ENCODE measurements around the gene ZNF630. TPM values are rescaled to one million over a fixed set of nuclear protein-coding genes. Genes with fewer than 3 reads are reported as not detected.

ZNF630 gene
- total and polyA plus RNA-seq, 4 donors: 0.98 to 6.7 (median 2.0) TPM

DNA sequence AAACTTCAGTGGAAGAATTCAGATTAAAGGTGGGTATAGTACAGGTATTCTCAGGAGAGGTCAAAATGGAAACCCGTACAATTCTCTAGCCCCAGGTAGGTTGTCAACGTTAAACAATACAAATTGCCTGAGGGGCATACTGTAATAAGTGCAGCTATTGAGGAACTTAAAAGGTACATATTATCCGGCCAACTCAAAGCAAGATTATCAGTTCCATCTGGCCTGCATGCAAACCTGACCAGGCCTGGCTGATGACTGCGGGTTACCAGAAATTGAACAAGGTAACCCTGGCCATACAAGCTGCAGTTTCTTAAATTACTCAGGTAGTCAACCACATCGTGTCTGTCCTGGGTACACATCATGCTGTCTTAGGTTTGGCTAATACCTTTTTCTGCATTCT, 12.3 kb upstream of the ZNF630 start:
- Histone ChIP-seq H3K27ac (ENCODE audit: low read depth in 1 of 2, low read length in 1 of 2) (no peak overlapping the region), H3K9me3 (ENCODE audit: control insufficient read depth in 4 of 4, insufficient read depth in 3 of 4, low read length in 3 of 4) (peaks cover 0 to under 1% (median 0%) of the 10 kb centered on the region in 4 donors), H3K27me3 (ENCODE audit: control insufficient read depth in 3 of 3, insufficient read depth in 3 of 3, low read length in 2 of 3) (no peaks in the 10 kb centered on the region), H3K9ac (ENCODE audit: insufficient read depth in 1 of 2, low read length in 2 of 2) (no peak overlapping the region), H3K4me1 (ENCODE audit: control insufficient read depth in 5 of 5, insufficient read depth in 5 of 5, low read length in 5 of 5) (no peaks in the 10 kb centered on the region), H3K4me3 (no peak overlapping the region), H3K36me3 (ENCODE audit: control insufficient read depth in 4 of 4, insufficient read depth in 4 of 4, low read length in 4 of 4) (no peaks in the 10 kb centered on the region)
- 80 to 82% methylated on average over 5 of the region's 5 CpGs for WGBS, 2 donors
- no peak for ATAC-seq (ENCODE audit: insufficient read depth, low FRiP score)
- TF ChIP-seq, protein P1, sequence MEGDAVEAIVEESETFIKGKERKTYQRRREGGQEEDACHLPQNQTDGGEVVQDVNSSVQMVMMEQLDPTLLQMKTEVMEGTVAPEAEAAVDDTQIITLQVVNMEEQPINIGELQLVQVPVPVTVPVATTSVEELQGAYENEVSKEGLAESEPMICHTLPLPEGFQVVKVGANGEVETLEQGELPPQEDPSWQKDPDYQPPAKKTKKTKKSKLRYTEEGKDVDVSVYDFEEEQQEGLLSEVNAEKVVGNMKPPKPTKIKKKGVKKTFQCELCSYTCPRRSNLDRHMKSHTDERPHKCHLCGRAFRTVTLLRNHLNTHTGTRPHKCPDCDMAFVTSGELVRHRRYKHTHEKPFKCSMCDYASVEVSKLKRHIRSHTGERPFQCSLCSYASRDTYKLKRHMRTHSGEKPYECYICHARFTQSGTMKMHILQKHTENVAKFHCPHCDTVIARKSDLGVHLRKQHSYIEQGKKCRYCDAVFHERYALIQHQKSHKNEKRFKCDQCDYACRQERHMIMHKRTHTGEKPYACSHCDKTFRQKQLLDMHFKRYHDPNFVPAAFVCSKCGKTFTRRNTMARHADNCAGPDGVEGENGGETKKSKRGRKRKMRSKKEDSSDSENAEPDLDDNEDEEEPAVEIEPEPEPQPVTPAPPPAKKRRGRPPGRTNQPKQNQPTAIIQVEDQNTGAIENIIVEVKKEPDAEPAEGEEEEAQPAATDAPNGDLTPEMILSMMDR (IDR thresholded peaks at IDR 0.05; ENCODE audit: control extremely low read depth, extremely low read depth): no peak
- no peak for DNase-seq

DNA sequence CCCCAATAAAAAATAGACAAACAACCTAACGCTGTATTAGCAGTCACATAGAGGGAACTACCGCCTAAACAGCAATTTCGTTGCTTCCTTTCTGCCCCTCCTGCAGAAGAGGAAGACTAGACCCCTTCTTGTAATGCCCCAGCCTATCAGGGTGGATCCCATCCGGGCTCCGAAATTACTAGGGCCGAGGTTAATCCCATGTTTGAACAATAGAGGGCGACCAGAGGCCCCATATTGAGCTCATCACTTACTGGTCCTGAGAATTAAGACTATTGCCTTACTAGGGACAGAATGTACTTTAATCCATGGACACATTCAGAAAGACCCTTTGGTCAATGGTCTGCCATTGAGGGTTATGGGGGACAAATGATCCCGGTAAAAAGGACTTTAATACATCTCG, 11.8 kb upstream of the ZNF630 start:
- Histone ChIP-seq H3K36me3 (ENCODE audit: control insufficient read depth in 4 of 4, insufficient read depth in 4 of 4, low read length in 4 of 4) (no peaks in the 10 kb centered on the region), H3K4me1 (ENCODE audit: control insufficient read depth in 5 of 5, insufficient read depth in 5 of 5, low read length in 5 of 5) (no peaks in the 10 kb centered on the region), H3K9me3 (ENCODE audit: control insufficient read depth in 4 of 4, insufficient read depth in 3 of 4, low read length in 3 of 4) (no peaks in the 10 kb centered on the region), H3K9ac (ENCODE audit: insufficient read depth in 1 of 2, low read length in 2 of 2) (no peak overlapping the region), H3K27ac (ENCODE audit: low read depth in 1 of 2, low read length in 1 of 2) (no peak overlapping the region), H3K27me3 (ENCODE audit: control insufficient read depth in 3 of 3, insufficient read depth in 3 of 3, low read length in 2 of 3) (no peaks in the 10 kb centered on the region), H3K4me3 (no peak overlapping the region)
- ATAC-seq (ENCODE audit: insufficient read depth, low FRiP score) (no peak), DNase-seq (peak; percentile 56 to 61 (median 59))
- TF ChIP-seq, protein P1 (IDR thresholded peaks at IDR 0.05; ENCODE audit: control extremely low read depth, extremely low read depth): peak; percentile 49
- WGBS, 2 donors: 9% methylated on average over 9 of the region's 9 CpGs

DNA sequence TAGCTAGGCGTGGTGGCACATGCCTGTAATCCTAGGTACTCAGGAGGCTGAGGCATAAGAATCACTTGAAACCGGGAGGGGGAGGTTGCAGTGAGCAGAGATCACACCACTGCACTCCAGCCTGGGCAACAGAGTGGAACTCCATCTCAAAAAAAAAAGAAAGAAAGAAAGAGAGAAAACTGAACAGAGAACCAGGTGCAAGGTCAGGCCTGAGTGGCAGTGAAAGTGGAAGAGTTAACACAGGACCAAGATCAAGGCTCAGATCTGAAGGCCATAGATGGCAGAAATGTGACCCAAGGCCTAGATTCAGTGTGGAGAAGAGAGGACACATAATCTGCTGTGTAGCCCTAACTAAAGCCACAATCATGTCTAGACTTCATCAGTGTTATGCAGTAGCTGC, 4.9 kb upstream of the ZNF630 start:
- no peaks in the 10 kb centered on the region for H3K36me3 ChIP-seq (ENCODE audit: control insufficient read depth in 4 of 4, insufficient read depth in 4 of 4, low read length in 4 of 4)
- no peak for ATAC-seq (ENCODE audit: insufficient read depth, low FRiP score)
- 73 to 78% methylated on average over 2 of the region's 2 CpGs for WGBS, 2 donors
- peaks cover 0 to 4% (median 1%) of the 10 kb centered on the region in 4 donors for H3K9me3 ChIP-seq (ENCODE audit: control insufficient read depth in 4 of 4, insufficient read depth in 3 of 4, low read length in 3 of 4)
- no peaks in the 10 kb centered on the region for H3K4me1 ChIP-seq (ENCODE audit: control insufficient read depth in 5 of 5, insufficient read depth in 5 of 5, low read length in 5 of 5)
- TF ChIP-seq, protein P1 (IDR thresholded peaks at IDR 0.05; ENCODE audit: control extremely low read depth, extremely low read depth): no peak
- no peak for DNase-seq
- H3K4me3 ChIP-seq: no peak overlapping the region
- H3K9ac ChIP-seq (ENCODE audit: insufficient read depth in 1 of 2, low read length in 2 of 2): no peak overlapping the region
- no peaks in the 10 kb centered on the region for H3K27me3 ChIP-seq (ENCODE audit: control insufficient read depth in 3 of 3, insufficient read depth in 3 of 3, low read length in 2 of 3)
- no peak overlapping the region for H3K27ac ChIP-seq (ENCODE audit: low read depth in 1 of 2, low read length in 1 of 2)

DNA sequence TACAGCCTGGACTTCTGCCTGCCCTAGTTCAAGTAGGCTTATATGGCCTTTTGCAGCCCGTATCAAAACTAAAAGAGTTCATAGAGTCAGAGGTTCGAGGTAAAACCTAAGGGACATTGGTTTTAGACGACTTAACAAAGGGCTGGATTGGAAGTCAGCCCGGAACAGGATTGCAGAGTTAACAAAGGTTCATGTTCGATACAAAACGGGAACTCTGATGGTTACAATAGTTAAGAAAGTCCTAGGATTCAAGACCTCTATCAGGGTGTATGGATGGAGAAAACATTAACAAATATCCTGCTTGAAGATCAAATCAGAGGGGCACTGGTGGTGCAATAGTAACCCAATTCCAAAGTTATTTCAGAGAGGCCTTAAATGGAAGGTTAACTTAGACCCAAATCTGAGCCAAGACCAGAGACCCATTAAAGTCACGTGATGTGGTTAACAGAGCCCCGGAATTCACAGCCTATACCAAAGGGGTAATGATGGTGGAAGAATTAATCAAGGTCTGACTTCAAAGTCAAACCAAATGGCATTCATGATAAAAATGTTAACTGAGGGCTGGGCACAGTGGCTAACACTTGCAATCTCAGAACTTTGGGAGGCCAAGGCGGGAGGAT, 656 bp upstream of the ZNF630 start:
- H3K9ac ChIP-seq (ENCODE audit: insufficient read depth in 1 of 2, low read length in 2 of 2): peak overlapping the region in 1 of 2 donors; percentile 63

More for the DNA sequence above, 656 bp upstream of the ZNF630 start:
- TF ChIP-seq, protein P1 (IDR thresholded peaks at IDR 0.05; ENCODE audit: control extremely low read depth, extremely low read depth): no peak
- WGBS, 2 donors: 60 to 62% methylated on average over 9 of the region's 9 CpGs
- peaks cover 0 to 4% (median 1%) of the 10 kb centered on the region in 4 donors for H3K9me3 ChIP-seq (ENCODE audit: control insufficient read depth in 4 of 4, insufficient read depth in 3 of 4, low read length in 3 of 4)
- H3K27me3 ChIP-seq (ENCODE audit: control insufficient read depth in 3 of 3, insufficient read depth in 3 of 3, low read length in 2 of 3): no peaks in the 10 kb centered on the region
- no peak for DNase-seq
- ATAC-seq (ENCODE audit: insufficient read depth, low FRiP score): no peak
- H3K36me3 ChIP-seq (ENCODE audit: control insufficient read depth in 4 of 4, insufficient read depth in 4 of 4, low read length in 4 of 4): no peaks in the 10 kb centered on the region
- H3K4me3 ChIP-seq: no peak overlapping the region
- H3K27ac ChIP-seq (ENCODE audit: low read depth in 1 of 2, low read length in 1 of 2): peak overlapping the region in 1 of 2 donors; percentile 82
- H3K4me1 ChIP-seq (ENCODE audit: control insufficient read depth in 5 of 5, insufficient read depth in 5 of 5, low read length in 5 of 5): no peaks in the 10 kb centered on the region
